Omental fat pad (tissue), 4 donors: ENCODE data around the gene CCDC167. TPM values are rescaled to one million over a fixed set of nuclear protein-coding genes. Genes with fewer than 3 reads are reported as not detected.

Source experiments
- ATAC-seq: fragments of 150-250 bp; one replicate; pipeline ENCODE4 v1.9.1; 2016; ENCODE audit warnings: mild to moderate bottlenecking, moderate library complexity; ENCODE audit not compliant: low FRiP score
- DNase-seq: peaks from one replicate; pipeline ENCODE4 v3.0.0-alpha.2; 2019; ENCODE audit warnings: low spot score
- CTCF ChIP-seq, 3 donors: fragments of 450-650 bp; IDR thresholded peaks; one replicate each; pipeline ENCODE4 v1.5.1; 2016 to 2017; ENCODE audit warnings: antibody characterized with exemption in 3 of 3, mild to moderate bottlenecking in 3 of 3, moderate library complexity in 2 of 3
- total RNA-seq, 4 donors: library from RNA; depleted of rRNA; stranded (reverse); fragments of >200 nt; gene quantifications; one replicate each; pipeline ENCODE4 v1.1.0, GENCODE V29; 2016

Gene CCDC167
- total RNA-seq, 4 donors from 2014 or later: 16.0 to 24.0 (median 20.0) TPM

GRCh38 chr6:37490536-37491170, 9.0 kb downstream of the CCDC167 start:
- no peak for TF ChIP-seq CTCF (IDR thresholded peaks at IDR 0.05)
- no peak for ATAC-seq
- DNase-seq: no peak

DNA sequence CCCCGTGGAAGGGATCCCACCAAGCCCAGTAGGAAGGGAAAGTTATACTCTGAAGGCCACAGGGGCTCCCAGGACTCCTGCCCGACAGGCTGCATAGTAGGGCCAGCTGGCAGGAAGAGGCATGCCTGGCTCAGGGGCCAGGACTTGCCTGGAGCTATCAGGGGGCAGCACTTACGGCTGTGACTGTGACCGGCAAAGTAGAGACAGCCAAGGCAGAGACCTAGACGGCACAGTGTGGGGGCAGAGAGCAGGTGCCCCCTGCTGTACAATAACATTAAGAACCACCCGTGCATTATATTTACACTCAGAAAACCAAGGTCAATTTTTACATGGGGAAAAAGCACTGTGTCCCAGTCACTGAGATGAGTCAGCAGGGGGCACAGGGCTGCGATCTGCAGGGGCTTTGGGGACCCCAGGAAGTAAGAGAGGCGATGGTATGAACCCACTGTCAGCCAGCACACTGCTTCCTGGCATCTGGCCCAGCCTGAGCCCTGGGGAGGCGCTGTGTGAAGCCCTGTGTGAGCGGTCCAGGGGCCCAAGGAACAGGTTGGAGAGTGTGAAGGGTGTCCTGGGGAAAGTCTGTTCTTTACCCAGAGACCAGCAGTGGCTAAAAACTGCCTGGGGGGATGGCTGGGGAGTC, 9.9 kb downstream of the CCDC167 start:
- no peak for TF ChIP-seq CTCF (IDR thresholded peaks at IDR 0.05)
- DNase-seq (no peak), ATAC-seq (no peak)

DNA sequence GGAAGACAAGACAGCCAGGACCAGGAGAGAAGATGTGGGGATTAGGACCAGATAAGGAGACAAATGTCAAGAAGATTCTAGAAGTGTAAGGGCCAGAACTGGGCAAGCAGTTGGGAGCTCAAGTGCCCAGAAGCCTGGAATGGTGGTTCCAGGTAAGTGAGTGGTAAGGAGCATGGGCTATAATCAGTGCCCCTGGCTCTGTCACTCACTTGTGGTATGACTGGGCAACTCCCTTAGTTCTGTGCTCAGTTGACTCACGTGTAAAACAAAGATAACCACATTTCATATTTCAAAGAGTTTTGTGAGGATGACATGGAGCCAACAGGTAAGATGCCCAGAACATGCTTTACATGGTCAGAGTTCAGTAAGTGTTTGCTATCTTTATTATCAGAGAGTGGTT, 11.2 kb downstream of the CCDC167 start:
- DNase-seq (no peak), ATAC-seq (no peak)
- no peak for TF ChIP-seq CTCF (IDR thresholded peaks at IDR 0.05)

- DNase-seq (no peak), ATAC-seq (no peak)
- TF ChIP-seq CTCF (IDR thresholded peaks at IDR 0.05): no peak
These were observed 11.9 kb downstream of the CCDC167 start for GRCh38 chr6:37487591-37488380.

DNA sequence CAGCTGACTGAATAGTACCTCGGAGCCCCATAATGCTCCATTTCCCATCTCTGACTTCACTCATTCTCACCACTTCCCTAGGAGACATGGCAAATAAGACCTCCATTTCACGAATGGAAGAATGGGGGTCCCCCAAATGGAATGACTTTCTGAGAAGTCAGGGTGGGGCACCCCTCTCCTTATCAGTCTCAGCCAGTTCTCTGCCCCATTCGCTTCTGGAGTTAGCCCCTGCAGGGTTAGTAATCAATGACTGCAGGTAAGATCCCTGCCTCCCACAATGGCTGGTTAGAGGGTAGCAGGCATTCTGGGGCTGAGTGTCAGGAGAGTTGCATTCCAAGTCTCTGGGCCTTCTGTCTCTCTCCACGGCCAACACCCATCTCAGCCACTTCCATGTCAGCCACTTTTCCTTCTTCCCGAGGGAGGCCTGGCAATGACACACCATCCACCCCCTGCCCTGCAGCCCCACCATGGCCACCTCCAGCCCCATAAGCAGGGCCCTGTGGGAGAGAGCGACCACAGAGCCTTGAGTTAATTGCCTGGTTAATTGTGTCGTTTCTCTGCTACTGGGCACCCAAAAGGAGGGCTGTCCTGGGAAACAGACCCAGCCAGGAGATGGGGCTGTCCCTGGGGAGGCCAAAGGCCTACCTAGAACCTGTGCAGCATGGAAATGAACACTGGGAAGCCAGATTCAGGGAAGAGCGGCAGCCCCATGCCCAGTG, 13.4 kb downstream of the CCDC167 start:
- no peak for TF ChIP-seq CTCF (IDR thresholded peaks at IDR 0.05)
- DNase-seq: no peak
- ATAC-seq: no peak

DNA sequence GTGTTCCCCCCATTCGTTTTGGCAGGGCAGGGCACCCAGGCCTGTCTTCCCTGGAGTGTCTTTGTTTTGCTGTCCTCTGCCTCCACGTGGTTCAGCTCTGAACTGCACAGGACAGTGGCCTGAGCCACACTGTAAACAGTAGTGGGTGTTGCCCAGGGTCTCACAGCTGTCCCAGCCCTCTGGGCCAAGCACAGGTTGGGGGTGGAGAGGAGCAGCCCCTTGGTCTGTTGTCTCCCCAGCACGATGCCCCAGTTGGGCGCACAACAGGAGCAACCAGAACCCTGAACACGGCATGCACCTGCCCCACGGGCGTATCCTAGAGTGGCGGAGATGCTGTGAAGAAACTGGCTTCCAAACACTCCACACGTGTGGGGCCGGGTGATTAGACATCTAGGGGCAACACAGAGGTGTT, 14.4 kb downstream of the CCDC167 start:
- ATAC-seq (no peak), DNase-seq (no peak)
- TF ChIP-seq CTCF (IDR thresholded peaks at IDR 0.05): no peak
